HG02981 (cell line): ENCODE measurements around the gene NOP14.
A peak's percentile ranks its signal among the peaks of the same experiment; 100 is the strongest.
"Not testable (repeated sequence)": the region's sequence is repeated elsewhere in the genome, so short reads cannot be mapped to it uniquely, and the experiment has no call there.

Experiments
- ATAC-seq: cut with Tn5 transposase; IDR thresholded peaks from one replicate; pipeline ENCODE4 v1.9.1; 2021; ENCODE audit warnings: mild to moderate bottlenecking, moderate library complexity; ENCODE audit not compliant: unreplicated experiment

Gene NOP14

GRCh38 chr4:2943364-2944090 is 19.7 kb downstream of the NOP14 start:
- ATAC-seq, result no peak

DNA sequence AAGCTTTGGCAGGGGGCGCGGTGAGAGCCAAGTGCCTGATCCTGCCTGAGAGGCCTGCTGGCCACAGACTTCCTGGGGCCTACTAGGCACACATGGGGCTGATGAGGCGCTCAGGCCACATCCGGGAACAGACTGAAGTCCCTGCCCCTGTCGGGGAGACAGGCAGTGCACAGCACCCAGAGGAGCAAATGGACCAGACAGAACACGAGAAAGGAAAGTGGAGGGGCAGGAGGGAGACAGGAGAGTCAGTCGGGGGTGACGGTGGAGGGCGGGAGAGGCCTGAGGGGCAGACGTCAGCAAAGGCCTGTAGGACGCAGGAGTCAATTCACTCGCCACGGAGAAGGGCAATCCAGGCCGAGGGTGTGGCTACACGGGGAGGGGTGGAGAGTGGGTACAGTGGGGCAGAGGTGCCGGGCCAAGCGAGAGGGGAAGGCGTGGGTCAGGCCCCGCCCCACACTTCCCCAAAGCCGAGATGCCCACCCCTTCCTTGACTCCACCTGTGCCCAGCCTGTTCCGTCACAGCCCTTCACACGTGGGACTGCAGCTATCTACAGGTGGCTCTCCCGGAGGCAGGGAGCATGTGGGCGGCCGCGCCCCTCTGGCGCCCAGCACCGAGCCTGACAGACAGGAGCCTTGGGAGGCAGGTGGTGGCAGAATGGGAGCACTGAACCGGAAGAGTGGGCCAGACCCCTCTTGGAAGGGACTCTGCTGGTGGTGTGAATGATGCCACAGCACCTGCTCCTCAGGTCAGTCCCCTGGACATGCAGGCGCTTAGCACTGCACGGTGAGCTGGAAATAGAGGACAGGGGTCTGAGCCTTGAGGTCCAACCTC is 20.5 kb downstream of the NOP14 start:
- ATAC-seq, result no peak

DNA sequence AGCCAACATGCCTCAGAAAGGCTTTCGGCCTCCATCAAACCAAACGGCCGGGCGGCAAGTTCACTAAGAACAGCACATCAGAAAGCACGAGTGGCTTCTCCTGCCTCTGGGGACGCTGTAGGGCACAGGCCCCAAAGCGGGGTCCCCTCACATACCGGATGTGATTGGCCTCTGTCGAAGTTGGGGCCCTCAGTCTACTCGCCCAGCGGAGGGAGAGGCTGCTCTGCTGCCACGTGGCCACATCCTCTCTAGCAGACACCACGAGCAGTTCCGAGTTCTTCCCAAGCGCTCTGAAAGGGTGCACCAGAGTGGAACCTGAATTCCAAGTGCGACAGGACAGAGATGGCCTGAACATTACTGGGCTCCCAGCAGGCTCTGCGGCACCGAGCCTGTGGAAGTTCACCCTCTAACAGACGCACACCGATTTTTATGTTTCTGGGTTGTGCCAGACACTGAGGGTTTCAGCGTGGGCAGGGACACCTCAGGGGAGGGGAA is 21.1 kb downstream of the NOP14 start:
- no peak for ATAC-seq

DNA sequence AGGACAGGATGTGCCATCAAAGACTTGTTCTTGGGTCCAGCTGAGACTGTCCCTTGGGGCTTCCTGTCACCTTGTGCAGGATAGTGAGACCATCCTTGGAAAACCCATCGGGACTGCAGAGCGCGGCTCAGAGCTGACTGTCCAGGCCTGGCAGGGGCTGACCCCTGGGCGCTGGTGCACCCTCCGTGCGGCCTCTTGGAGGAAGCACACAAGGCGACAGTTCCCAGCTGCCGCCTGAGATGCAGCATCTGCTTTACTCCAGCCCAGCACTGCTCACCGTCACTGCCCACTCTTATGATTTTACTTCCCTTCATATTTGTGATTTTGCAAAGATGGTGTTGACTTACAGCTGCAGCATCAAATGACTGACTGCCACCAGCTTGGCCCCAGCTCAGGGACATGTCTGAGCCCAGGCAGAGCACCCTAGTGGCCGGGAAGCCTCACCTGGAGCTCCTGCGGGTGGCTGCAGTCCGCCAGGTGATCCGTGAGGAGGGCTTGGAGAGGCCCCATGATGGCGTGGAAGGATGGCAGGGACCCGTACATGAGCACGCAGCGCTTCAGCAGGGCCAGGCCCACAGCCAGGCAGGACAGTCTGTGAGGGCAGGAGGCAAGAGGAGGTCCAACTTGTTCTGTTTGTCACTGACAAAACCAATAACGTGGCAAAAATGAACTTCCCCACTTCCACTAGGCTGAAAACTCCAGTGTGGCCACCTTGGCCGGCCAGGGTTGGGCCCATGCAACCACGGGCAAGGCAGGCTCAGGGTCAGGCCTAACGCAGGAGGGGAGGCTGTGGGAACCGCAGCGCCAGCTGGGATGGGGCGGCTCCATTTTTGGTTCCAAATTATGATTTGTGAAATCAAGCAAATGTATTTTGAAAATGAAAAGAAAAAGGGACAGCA is 21.8 kb downstream of the NOP14 start:
- ATAC-seq, result no peak

DNA sequence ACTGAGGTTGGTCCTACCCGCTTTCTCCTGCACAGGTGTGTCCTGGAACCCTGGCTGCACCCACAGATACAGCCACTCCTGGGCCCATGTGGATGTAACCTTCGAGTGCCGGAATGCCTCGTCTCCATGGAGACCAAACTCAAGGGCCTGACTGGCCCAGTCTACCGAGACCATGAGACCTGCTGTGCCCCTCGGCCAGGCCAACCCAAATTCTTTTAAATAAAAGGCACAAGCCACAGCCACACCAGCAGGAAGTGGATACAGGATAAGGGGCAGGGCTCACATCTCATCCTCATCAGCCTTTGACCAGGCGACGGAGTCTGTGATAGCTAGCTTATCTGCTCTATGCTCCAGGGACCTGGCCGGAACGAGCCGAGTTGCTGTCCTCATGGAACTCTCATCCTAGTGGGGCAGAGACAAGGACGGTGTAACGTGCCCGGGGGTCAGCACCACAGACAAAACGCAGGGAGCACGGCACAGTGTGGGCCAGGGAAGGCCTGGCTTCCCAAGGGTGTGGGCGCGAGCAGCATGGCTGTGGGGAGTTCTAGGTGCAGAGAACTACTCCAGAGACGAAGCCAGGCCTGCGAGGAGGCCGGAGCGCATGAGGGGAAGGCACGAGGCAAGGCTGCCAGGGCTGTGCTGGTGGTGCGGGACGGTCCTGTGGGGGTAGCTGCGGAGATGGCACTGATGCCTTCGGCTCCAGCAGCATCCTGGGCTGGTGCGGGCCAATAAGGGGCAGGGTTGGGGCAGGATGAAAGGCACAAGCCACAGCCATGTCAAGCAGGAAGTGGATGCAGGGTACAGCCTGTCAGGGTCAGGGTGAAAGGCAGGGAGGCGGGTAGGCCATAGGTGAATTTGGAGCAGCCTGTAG is 22.7 kb downstream of the NOP14 start:
- ATAC-seq, result no peak

- no peak for ATAC-seq
Observed at GRCh38 chr4:2939383-2940243, 23.6 kb downstream of the NOP14 start.

- no peak for ATAC-seq
Observed at GRCh38 chr4:2938906-2939305, 24.3 kb downstream of the NOP14 start.

DNA sequence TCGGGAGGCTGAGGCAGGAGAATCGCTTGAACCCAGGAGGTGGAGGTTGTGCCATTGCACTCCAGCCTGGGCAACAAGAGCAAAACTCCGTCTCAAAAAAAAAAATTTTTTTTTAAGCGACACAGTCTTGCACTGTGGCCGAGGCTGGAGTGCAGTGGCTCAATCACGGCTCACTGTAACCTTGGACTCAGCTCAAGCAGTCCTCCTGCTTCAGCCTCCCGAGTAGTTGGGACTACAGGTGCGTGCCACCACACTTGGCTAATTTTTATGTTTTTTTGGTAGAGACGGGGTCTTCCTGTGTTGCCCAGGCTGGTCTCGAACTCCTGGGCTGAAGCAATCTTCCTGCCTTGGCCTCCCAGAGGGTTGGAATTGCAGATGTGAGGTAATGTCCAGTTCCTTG is 24.8 kb downstream of the NOP14 start:
- ATAC-seq, result not testable (repeated sequence)

DNA sequence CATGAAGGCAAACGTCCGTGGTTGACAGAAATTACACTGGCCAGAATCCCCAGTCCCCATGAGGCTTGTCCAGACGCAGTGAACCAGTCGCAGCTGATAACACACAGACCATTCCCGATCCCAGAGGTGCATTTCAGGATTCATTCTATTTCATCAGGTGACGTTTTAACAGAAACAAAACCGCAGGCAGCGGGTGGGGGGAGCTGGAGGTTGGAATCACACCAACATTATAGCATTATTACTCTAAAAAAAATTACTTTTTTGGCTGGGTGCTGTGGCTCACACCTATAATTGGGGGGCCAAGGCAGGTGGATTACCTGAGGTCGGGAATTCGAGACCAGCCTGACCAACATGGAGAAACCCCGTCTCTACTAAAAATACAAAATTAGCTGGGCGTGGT is 25.2 kb downstream of the NOP14 start:
- no peak for ATAC-seq

GRCh38 chr4:2937146-2937857 is 25.9 kb downstream of the NOP14 start:
- no peak for ATAC-seq

- peak; percentile 30 for ATAC-seq
Observed at GRCh38 chr4:2936773-2937145, 26.4 kb downstream of the NOP14 start.

DNA sequence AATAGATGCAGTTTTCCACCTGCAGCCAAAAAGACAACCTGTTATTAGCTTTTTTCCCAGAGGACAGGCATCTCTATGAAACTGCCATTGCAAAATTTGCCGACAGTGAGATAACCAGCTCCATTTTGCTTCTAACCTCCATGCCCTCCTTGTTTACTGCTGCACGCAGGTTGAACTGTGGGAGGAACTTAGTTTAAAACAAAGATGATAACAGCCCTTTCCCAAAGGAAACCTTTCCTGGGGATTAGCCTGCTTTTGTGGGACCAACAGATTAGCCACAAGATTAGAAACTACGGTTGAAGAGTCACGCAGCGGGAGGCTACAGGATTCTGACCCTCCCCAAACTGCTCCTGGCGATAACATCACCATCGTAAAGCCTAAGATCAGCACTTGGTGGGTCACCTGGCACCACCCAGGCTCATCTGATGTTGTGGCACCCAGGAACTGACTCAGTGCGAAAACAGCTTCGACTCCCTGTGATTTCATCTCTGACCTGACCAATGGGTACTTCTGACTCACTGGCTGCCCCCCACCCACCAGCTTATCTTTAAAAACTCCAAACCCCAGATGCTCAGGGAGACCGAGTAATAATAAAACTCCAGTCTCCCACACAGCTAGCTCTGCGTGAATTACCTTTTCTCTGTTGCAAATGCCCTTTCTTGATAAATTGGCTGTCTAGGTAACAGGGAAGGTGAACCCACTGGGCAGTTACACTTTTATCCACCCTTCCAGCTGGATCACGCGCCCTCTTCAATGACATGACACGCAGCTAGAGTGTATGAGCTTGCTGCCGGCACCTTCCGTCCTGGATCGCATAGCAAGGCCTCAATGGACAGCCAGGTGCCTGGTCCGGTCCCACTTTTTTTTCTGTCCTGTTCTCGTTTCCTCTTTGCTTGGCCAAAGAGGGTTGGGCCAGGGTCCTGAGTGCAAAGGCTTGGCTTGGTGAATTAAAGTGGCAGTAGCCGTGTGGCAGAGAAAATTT is 27.2 kb downstream of the NOP14 start:
- no peak for ATAC-seq

DNA sequence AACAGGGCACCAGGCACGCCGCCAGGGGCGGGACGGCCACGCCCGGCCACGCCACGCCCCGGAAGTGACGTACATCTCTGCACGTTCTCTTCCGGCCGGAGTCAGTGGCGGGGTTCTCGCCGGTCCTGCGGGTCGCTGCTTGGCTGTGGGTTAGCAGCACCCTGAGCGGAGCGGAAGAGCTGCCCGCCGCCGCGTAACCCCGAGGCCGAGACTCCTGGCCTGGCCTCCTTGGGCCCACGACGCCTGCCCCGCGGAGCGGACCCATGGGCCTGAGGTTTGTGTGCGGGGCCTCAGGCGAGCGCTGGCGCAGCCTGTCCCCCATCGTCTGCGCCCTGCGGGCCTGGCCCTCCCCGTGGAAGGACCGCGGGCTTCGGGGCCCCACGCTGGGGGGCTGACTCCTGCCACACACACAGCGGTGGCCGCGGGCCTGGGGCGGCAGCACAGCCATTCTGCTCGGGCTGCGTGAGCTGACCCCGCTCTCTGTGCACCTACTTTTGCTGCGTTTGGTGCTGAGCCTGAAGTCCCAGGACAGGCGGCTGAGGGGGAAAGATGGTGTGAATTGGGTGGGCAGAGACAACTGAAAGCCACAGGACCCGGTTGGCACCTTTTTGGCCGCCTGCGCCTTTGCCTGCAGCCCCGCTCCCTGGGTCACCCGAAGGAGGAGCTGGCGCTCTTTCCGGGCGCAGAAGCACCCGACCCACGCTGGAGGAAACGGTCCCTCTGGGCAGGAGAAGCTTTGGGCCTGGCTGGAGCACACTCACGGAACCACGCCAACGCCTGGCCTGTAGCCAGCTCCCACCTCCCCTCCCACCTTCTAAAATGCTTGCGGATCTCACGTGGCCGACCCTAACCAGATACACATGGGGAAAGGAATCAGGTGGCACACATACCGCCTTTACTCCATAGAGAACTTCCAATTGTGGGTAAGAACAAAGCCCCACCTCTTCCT is 28.1 kb downstream of the NOP14 start:
- peak; percentile 36 for ATAC-seq

GRCh38 chr4:2934077-2934812 is 29.0 kb downstream of the NOP14 start:
- ATAC-seq, result no peak

- ATAC-seq, result no peak
Observed at GRCh38 chr4:2933566-2934076, 29.6 kb downstream of the NOP14 start.
